ENCODE data around the gene STARD13. TPM values are rescaled to one million over a fixed set of nuclear protein-coding genes. Genes with fewer than 3 reads are reported as not detected.

Gene STARD13
- total and polyA plus RNA-seq, 4 donors: 2.7 to 15.3 (median 5.7) TPM

- H3K9me3 ChIP-seq (ENCODE audit: control insufficient read depth in 4 of 4, low read length in 3 of 4): peaks cover 0 to 7% (median 5%) of the 10 kb centered on the region in 4 donors
- no peaks in the 10 kb centered on the region for H3K4me1 ChIP-seq (ENCODE audit: control insufficient read depth in 4 of 4, insufficient read depth in 4 of 4, low read length in 3 of 4)
- no peaks in the 10 kb centered on the region for H3K27me3 ChIP-seq (ENCODE audit: control insufficient read depth in 4 of 4, insufficient read depth in 4 of 4, low read length in 3 of 4)
- H3K9ac ChIP-seq (ENCODE audit: low read depth in 1 of 2, low read length in 2 of 2): no peak overlapping the region
- TF ChIP-seq SP1 (IDR thresholded peaks at IDR 0.05) (no peak), FOXA2 (IDR thresholded peaks at IDR 0.05) (no peak), CTCF (IDR thresholded peaks at IDR 0.05; ENCODE audit: low read depth, low read length, missing input control) (no peak), EGR1 (IDR thresholded peaks at IDR 0.05; ENCODE audit: low read depth in 2 of 2) (no peak), RXRA (IDR thresholded peaks at IDR 0.05) (no peak), HNF4G (IDR thresholded peaks at IDR 0.05) (no peak), REST (IDR thresholded peaks at IDR 0.05) (no peak), HNF4A (conservative IDR thresholded peaks at IDR 0.05) (no peak), ZBTB33 (IDR thresholded peaks at IDR 0.05) (no peak), TAF1 (conservative IDR thresholded peaks at IDR 0.05) (no peak), YY1 (IDR thresholded peaks at IDR 0.05) (no peak), JUND (IDR thresholded peaks at IDR 0.05) (no peak), RAD21 (IDR thresholded peaks at IDR 0.05) (no peak), FOXA1 (IDR thresholded peaks at IDR 0.05) (no peak), ATF3 (IDR thresholded peaks at IDR 0.05) (no peak), GABPA (IDR thresholded peaks at IDR 0.05 in 1 of 2, conservative IDR thresholded peaks at IDR 0.05 in 1 of 2) (no peak)
- WGBS: 91% methylated on average over 14 of the region's 14 CpGs
- peaks cover 4 to 28% (median 13%) of the 10 kb centered on the region in 4 donors for H3K36me3 ChIP-seq (ENCODE audit: control insufficient read depth in 4 of 4, insufficient read depth in 3 of 4, low read depth in 1 of 4, low read length in 3 of 4)
- no peak overlapping the region for H3K27ac ChIP-seq (ENCODE audit: low read depth in 1 of 2, low read length in 2 of 2)
- H3K4me3 ChIP-seq (ENCODE audit: low read depth in 1 of 3, low read length in 3 of 3): no peak overlapping the region
- DNase-seq (ENCODE audit: low spot score): no peak
These were observed 147.1 kb downstream of the STARD13 start for GRCh38 chr13:33138441-33138840.

GRCh38 chr13:33137721-33138120, 147.8 kb downstream of the STARD13 start:
- TF ChIP-seq GABPA (IDR thresholded peaks at IDR 0.05 in 1 of 2, conservative IDR thresholded peaks at IDR 0.05 in 1 of 2): no peak
- no peak for TF ChIP-seq EGR1 (IDR thresholded peaks at IDR 0.05; ENCODE audit: low read depth in 2 of 2)
- TF ChIP-seq JUND (IDR thresholded peaks at IDR 0.05): no peak
- no peak for TF ChIP-seq ATF3 (IDR thresholded peaks at IDR 0.05)
- no peak for TF ChIP-seq FOXA2 (IDR thresholded peaks at IDR 0.05)
- no peak for TF ChIP-seq FOXA1 (IDR thresholded peaks at IDR 0.05)
- no peak for TF ChIP-seq NR2F2 (IDR thresholded peaks at IDR 0.05)
- TF ChIP-seq RAD21 (IDR thresholded peaks at IDR 0.05): no peak
- no peak for TF ChIP-seq SP1 (IDR thresholded peaks at IDR 0.05)
- TF ChIP-seq HNF4G (IDR thresholded peaks at IDR 0.05): no peak
- no peak for TF ChIP-seq REST (IDR thresholded peaks at IDR 0.05)
- WGBS: 96% methylated on average over 4 of the region's 4 CpGs
- Histone ChIP-seq H3K9me3 (ENCODE audit: control insufficient read depth in 4 of 4, low read length in 3 of 4) (peaks cover 0 to 7% (median 5%) of the 10 kb centered on the region in 4 donors), H3K27ac (ENCODE audit: low read depth in 1 of 2, low read length in 2 of 2) (no peak overlapping the region), H3K36me3 (ENCODE audit: control insufficient read depth in 4 of 4, insufficient read depth in 3 of 4, low read depth in 1 of 4, low read length in 3 of 4) (peaks cover 4 to 28% (median 13%) of the 10 kb centered on the region in 4 donors), H3K4me3 (ENCODE audit: low read depth in 1 of 3, low read length in 3 of 3) (no peak overlapping the region), H3K4me1 (ENCODE audit: control insufficient read depth in 4 of 4, insufficient read depth in 4 of 4, low read length in 3 of 4) (no peaks in the 10 kb centered on the region), H3K27me3 (ENCODE audit: control insufficient read depth in 4 of 4, insufficient read depth in 4 of 4, low read length in 3 of 4) (no peaks in the 10 kb centered on the region), H3K9ac (ENCODE audit: low read depth in 1 of 2, low read length in 2 of 2) (no peak overlapping the region)
- no peak for DNase-seq (ENCODE audit: low spot score)

Data from liver (tissue), 9 donors.